Right kidney (tissue), 1 donor: Measurements from ENCODE around the gene INPP4A.
A peak's percentile ranks its signal among the peaks of the same experiment; 100 is the strongest.

Experiments used
- DNase-seq: peaks from one replicate; pipeline ENCODE4 v3.0.0-alpha.2; 2016

Gene INPP4A

GRCh38 chr2:98436734-98437133 is 7.9 kb upstream of the INPP4A start:
- DNase-seq = no peak

- DNase-seq = no peak
Observed at GRCh38 chr2:98438190-98439133, 6.2 kb upstream of the INPP4A start.

GRCh38 chr2:98441706-98442450 is 2.8 kb upstream of the INPP4A start:
- no peak for DNase-seq

GRCh38 chr2:98442488-98442887 is 2.2 kb upstream of the INPP4A start:
- no peak for DNase-seq

- DNase-seq = peak; percentile 74
Observed at GRCh38 chr2:98445177-98445682, 572 bp downstream of the INPP4A start.

GRCh38 chr2:98445683-98446581 is 1.3 kb downstream of the INPP4A start:
- no peak for DNase-seq

GRCh38 chr2:98446850-98447249 is 2.2 kb downstream of the INPP4A start:
- no peak for DNase-seq

GRCh38 chr2:98448441-98449145 is 3.9 kb downstream of the INPP4A start:
- no peak for DNase-seq

- DNase-seq = no peak
Observed at GRCh38 chr2:98452396-98453027, 7.9 kb downstream of the INPP4A start.

- no peak for DNase-seq
Observed at GRCh38 chr2:98453083-98453482, 8.4 kb downstream of the INPP4A start.

- DNase-seq = no peak
Observed at GRCh38 chr2:98453531-98453930, 8.9 kb downstream of the INPP4A start.

GRCh38 chr2:98454073-98454472 is 9.4 kb downstream of the INPP4A start:
- no peak for DNase-seq

- DNase-seq = no peak
Observed at GRCh38 chr2:98454500-98455235, 10.0 kb downstream of the INPP4A start.

- DNase-seq = no peak
Observed at GRCh38 chr2:98455494-98455976, 10.9 kb downstream of the INPP4A start.

GRCh38 chr2:98457045-98457696 is 12.5 kb downstream of the INPP4A start:
- DNase-seq = no peak

- no peak for DNase-seq
Observed at GRCh38 chr2:98458207-98458606, 13.5 kb downstream of the INPP4A start.

- no peak for DNase-seq
Observed at GRCh38 chr2:98458667-98459380, 14.2 kb downstream of the INPP4A start.

- DNase-seq = no peak
Observed at GRCh38 chr2:98459496-98460175, 15.0 kb downstream of the INPP4A start.
